Fibroblast of skin of scalp (primary cell): ENCODE results near the gene HMCN1.

Experiments
- DNase-seq: peaks from one replicate; pipeline ENCODE4 v3.0.0-alpha.2; 2013

HMCN1 gene

GRCh38 chr1:185916861-185917260, 182.7 kb downstream of the HMCN1 start:
- DNase-seq, result no peak

- DNase-seq, result peak; percentile 58
Measured at GRCh38 chr1:185917646-185918045, 183.5 kb downstream of the HMCN1 start.

DNA sequence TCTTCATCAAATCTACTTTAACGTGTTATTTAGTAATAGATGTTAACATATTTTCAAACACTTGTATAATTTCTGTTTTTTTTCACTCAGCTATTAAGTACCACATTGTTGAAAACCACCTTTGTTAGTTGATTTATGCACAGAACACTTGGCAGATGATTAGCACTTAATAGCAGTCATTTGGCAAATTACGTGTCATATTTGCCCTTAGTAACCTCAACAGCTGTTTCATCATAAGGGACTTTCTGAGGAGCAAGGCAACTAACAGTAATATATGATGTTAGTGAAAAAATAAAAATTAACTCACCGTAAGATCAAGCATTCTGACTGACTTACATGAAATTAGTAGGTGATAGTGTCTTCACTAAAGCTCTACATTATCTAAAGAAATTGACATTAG, 186.4 kb downstream of the HMCN1 start:
- DNase-seq, result no peak

DNA sequence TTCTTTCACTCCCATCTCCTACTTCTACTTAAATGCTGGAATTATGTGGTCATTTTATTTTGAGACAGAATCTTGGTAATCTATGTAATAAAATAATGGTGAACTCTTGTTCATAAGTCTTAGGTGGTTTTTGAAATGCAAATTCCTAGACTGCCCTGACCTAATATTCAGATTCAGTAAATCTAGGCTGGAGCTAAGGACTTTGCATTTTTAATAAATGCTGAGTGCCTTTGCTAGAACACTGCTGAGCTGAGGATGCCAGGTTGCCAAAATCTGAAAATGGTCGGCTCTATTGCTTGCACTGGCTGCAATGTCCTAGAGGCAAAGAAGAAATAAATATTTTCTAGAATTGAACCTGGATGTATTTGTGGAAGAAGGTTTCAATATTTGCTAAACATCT, 187.4 kb downstream of the HMCN1 start:
- DNase-seq, result no peak

DNA sequence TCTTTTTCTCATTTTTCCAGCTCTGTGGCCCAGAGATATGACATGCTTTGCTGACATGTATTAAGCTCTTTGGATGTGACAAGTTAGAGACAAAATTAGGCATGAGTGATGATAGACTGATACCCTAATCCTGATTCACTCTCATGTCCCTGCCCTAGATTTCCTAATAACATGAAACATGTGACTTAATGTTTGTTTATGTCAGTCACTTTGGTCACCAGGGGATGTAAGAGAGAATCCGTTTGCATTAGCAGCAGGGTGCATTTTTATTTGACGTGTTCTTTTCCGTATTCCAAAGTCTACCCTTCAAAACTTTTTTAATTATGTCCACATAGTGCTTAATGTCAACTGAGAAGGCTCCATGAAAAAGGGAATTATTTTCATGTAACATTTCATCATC, 192.4 kb downstream of the HMCN1 start:
- DNase-seq, result peak; percentile 93

- peak; percentile 95 for DNase-seq
Measured at GRCh38 chr1:185929776-185930175, 195.6 kb downstream of the HMCN1 start.

DNA sequence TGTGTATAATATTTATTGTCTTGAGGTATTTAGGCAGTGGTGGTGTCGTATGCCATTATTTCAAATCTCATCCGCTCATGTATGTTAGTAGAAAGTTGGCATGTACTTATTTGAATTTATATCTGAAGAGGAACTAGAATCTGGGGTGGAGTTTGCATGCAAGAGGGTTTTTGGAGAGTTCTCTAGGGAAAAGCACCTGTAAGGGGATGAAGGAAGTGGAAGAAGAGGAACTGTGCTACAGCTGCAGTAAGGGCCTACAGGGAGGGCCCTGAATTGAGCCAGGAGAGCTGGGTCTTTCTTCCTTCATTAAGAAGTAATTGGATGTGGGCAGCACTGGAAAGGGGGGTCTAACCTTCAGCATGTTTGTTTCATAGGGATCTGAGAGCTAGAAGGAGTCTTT, 197.2 kb downstream of the HMCN1 start:
- no peak for DNase-seq

DNA sequence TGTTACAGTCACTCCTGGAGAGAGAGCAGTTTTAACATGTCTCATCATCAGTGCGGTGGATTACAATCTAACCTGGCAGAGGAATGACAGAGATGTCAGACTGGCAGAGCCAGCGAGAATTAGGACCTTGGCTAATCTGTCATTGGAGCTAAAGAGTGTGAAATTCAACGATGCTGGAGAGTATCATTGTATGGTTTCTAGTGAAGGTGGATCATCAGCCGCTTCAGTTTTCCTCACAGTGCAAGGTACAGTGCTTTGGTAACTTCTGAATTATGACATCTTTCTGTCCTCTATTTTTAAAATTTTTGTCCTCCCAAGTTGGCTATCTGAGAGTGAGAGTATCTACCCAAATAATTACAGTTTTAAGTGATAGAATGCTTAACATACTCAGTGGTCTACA, 199.4 kb downstream of the HMCN1 start:
- DNase-seq, result no peak

- DNase-seq, result peak; percentile 84
Measured at GRCh38 chr1:185934476-185935189, 200.4 kb downstream of the HMCN1 start.

DNA sequence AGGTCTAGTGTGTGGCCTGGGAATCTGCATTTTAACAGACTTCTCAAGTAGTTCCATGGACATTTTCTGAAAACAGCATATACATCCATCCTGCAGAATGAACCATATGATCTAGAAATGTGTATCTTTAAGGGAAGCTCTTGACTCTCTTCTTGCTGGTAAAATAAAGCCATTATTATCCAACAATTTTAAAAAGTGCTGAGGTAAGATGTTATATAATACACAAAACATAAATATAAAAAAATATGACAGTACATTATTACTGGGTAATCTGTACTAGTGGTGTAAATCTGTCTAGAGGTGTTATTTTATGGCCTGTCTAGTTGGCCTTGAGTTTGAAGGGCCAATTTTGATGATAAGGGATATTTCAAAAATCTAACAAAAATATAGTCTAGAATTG, 201.2 kb downstream of the HMCN1 start:
- DNase-seq, result no peak

DNA sequence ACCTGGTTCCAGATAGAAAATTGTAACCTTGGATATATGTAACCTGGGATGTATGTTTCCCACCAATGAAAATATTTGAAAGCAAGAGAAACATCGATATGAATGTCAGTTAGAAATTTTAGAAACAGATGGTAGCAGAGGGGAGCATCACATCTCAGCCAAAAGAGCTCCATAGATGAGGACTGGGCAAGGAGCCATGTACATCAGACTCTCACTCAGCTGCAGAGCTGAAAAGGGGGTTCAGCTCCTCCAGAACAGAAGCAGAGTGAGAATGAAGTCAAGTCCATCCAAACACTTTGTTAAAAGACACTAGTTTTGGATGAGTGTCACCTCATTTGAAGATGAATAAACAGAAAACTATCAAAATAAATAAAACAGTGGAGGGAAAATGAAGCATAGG, 202.4 kb downstream of the HMCN1 start:
- DNase-seq, result no peak

GRCh38 chr1:185938396-185938795, 204.2 kb downstream of the HMCN1 start:
- peak; percentile 83 for DNase-seq

DNA sequence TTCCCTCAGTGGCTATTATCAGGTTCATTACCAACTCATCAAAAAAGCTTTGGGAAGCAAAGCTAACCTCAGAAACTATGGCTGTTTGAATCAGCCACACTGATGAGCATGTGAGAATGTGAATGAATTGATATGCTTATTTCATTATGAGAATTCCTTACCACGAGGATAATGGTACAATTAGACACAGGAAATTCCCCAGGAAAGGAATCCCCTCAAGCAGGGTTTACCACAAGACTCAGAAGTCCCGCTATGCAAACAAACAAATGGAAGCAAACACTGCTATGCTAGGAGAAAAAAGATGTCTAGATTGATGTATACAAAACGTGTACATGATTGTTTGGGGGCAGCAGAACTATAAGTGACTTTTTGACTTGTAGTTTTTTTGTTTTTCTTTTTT, 205.0 kb downstream of the HMCN1 start:
- peak; percentile 79 for DNase-seq

- DNase-seq, result no peak
Measured at GRCh38 chr1:185942961-185943360, 208.8 kb downstream of the HMCN1 start.

GRCh38 chr1:185956881-185957280, 222.7 kb downstream of the HMCN1 start:
- DNase-seq, result no peak

DNA sequence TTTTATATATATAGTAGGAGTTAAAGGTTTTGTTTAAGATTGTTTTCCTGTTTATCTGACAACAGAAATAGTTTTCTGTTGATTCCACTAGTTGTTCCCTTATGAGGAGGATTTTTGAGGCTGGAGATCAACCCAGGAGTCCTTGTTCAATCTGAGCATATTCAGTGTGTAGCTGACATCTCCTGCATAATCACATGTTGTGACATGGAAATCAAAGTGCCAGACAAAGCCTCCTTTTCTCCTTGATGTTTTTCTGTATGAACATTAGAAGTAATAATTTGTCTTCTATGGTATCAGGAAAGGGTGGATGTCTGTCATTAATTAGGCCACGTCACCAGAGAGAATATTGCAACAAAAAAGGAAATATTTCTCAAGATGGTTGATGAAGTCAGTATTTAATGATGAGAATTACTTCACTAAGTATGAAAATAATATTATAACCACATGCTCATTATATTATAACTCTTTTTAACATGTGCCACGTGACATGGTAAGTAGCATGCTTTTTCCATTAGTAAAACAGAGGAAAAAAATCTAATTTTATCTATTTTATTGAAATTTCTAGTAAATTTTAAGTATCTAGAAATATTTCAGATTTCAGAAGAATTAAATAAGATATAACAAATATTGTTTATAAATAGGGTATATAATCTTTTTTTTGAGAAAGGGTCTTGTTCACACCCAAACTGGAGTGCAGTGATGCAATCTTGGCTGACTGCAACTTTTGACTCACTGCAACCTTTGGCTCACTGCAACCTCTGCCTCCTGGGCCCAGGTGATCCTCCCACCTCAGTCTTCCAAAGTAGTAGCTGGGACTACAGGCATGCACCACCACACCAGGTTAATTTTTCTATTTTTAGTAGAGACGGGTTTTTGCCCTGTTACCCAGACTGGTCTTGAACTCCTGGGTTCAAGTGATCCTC, 223.5 kb downstream of the HMCN1 start:
- peak; percentile 73 for DNase-seq

GRCh38 chr1:185960422-185961321, 226.5 kb downstream of the HMCN1 start:
- peak; percentile 95 for DNase-seq

DNA sequence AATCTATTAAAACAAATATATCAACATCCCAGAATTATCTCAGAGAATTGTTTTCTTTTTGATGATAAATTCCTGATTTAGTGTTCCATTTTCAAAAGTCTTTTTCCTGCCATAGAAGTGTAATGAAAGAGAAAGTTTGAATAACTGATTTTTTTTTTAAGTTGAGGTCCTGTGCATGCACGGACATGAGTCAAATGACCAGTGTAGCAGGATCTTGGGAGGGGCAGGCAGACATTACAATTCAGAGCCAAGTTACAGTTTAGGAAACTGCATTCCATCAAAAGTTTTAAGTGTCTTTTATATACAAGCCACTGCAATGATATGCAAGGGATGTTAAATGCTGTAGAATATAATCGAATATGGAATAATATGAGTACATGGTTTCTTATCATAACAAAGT, 227.5 kb downstream of the HMCN1 start:
- peak; percentile 57 for DNase-seq

GRCh38 chr1:185964946-185965345, 230.8 kb downstream of the HMCN1 start:
- peak; percentile 39 for DNase-seq

GRCh38 chr1:185965870-185966269, 231.7 kb downstream of the HMCN1 start:
- peak; percentile 71 for DNase-seq

- no peak for DNase-seq
Measured at GRCh38 chr1:185966471-185966870, 232.3 kb downstream of the HMCN1 start.

- peak; percentile 80 for DNase-seq
Measured at GRCh38 chr1:185969028-185969427, 234.8 kb downstream of the HMCN1 start.

GRCh38 chr1:185969524-185969991, 235.4 kb downstream of the HMCN1 start:
- peak; percentile 75 for DNase-seq
